Astrocyte of the cerebellum (primary cell): ENCODE results near the gene NCSTN.
"Not testable (repeated sequence)": the region's sequence is repeated elsewhere in the genome, so short reads cannot be mapped to it uniquely, and the experiment has no call there.

Experiments
- DNase-seq: peaks from one replicate; pipeline ENCODE4 v3.0.0-alpha.2; 2011; ENCODE audit warnings: low read depth
- H3K4me3 ChIP-seq: 2 replicates; pipeline ENCODE4 v1.5.1; 2011; ENCODE audit warnings: mild to moderate bottlenecking, low read depth, low read length, moderate library complexity
- in situ Hi-C: cut with HindIII; loops from 2 replicates; pipeline ENCODE4 v1.10.0; 2017; ENCODE audit warnings: low sequenced_read_pairs
- TF ChIP-seq, protein P1 (sequence below): IDR thresholded peaks from 2 replicates; pipeline ENCODE4 v1.5.1; 2012; ENCODE audit warnings: low read length, low read depth, moderate library complexity, mild to moderate bottlenecking; ENCODE audit errors: missing control alignments

Gene NCSTN

DNA sequence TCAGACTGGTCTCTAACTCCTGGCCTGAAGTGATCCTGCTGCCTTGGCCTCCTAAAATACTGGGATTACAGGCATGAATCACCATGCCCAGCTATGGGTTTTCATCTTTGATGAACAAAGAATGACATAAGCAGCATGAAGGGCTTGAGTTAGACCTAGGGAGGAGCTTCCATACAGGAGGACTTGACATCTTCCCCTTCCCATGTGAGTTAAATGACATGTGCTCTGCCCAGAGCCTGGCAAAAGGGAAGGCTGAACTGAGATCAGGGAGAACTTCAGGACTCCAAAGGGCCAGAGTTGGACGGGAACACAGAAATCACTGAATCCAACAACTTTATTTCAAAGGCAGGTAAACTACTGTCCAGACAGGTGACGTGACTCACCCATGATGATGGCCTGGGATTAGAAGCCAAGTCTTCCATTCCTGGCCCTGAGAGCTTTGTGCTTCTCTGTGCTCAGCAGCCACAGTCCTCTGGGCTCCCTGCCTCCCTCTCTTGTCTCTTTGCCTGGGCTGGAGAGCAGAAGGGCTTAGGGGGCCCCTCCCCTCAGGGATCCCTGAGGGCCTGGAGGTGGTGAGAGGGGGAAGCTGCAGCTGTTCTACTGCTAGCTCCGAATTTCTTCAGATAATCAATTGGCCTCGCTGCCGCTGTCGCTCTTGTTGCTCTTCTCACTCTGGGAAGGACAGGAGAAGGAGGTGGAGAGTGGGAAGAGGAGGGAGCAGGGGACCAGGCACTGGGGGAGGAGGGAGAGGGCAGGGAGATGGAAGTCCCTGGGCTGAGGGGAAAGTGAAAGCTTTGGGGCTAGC lies 31.3 kb downstream of the NCSTN start:
- TF ChIP-seq, protein P1, sequence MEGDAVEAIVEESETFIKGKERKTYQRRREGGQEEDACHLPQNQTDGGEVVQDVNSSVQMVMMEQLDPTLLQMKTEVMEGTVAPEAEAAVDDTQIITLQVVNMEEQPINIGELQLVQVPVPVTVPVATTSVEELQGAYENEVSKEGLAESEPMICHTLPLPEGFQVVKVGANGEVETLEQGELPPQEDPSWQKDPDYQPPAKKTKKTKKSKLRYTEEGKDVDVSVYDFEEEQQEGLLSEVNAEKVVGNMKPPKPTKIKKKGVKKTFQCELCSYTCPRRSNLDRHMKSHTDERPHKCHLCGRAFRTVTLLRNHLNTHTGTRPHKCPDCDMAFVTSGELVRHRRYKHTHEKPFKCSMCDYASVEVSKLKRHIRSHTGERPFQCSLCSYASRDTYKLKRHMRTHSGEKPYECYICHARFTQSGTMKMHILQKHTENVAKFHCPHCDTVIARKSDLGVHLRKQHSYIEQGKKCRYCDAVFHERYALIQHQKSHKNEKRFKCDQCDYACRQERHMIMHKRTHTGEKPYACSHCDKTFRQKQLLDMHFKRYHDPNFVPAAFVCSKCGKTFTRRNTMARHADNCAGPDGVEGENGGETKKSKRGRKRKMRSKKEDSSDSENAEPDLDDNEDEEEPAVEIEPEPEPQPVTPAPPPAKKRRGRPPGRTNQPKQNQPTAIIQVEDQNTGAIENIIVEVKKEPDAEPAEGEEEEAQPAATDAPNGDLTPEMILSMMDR, result no peak
- DNase-seq, result no peak
- in situ Hi-C loops, result no loop called here
- no peak overlapping the region for H3K4me3 ChIP-seq

DNA sequence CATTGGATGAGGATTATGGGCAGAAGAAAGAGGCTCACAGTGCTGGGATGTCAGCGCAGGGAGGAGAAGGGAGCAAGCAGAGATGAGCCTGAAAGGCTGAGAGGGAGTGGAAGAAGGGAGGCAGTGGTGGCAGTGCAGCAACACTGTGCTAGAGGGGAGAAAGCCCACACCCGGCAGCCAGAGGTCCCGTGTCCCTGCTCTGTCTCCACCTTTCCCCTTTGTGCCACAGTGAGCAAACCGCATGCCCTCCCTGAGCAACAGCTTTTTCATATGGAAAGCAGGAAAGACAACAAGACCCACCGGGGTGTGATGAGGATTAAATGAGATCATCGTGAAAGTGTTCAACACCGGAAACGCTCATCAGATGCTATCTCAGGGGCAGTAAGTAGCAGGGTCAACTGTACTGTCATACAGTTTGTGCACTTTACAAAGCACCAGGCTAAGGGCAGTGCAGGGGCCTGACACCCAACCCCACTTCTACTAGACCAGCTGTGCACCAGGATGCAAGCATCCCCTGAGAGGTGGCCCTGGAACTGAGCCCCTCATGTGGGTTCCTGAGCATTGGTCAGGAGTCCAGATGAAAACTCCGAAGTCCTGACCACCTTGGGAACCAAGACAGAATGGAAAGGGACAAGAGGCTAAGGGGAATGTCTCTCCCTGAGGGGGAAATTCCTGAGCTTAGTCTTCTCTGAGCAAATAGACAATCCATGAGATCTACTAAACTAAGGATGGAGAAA lies 32.8 kb downstream of the NCSTN start:
- in situ Hi-C loops, result no loop called here
- H3K4me3 ChIP-seq, result no peak overlapping the region
- no peak for DNase-seq
- TF ChIP-seq, protein P1, result no peak

DNA sequence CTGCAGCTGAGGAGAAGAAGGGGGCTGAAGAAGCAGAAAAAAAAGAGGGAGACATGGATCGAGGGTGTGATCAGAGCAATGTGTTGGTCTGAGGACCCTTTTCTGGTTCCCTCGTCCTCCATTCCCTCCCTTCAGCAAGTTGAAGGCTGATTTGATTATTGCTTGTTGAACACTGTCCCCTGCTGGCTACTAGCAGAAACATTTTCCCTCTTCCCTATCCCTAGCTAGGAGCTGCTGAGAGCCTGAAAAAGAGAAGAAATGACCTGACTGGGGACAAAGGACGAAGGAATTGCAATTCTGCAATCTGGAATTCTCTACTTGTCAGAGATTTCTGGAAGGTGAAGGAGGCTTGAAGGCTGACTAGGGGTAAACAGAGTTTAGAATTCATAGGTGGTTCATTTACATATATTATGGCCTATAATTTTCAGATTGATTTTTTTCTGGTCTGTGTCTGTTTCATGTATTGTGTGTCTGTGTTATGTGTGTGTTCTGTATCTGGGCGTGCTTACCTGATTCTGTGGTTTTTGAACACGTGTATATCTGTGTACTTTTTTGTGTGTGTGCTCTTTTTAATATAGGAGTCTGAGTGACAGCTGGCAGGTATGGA lies 33.4 kb downstream of the NCSTN start:
- H3K4me3 ChIP-seq, result no peak overlapping the region
- in situ Hi-C loops, result no loop called here
- peak; percentile 45 for DNase-seq
- TF ChIP-seq, protein P1, result peak; percentile 98

DNA sequence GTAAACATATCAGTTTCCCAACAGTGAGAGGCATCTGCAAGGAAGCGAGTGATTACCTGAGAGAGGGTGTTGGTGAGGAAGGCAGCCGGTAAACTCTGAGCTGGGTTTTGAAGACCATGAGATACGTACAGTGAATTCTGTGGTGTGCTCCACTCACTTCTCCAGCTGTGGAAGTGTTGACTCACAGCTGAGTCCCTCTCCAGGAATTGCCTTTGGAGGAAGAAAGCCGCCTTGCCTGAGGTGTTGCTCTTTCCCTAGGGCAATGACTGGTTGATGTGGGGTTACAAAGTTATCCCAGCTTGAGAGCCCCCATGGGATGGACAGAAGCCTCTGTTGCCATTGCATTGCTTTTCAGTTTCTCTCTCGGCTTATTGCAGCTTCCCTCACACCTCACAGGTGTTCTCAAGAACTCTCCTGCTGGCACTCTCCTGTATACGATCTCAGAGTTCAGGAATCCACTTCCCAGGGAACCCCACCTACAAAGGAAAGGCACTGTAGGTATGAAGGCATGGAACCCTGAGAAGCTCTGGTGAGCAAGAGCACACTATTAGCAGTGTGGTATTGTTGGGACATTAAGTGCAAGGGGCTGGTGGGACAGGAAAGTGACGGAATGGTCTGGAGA lies 34.5 kb downstream of the NCSTN start:
- no peak for DNase-seq

DNA sequence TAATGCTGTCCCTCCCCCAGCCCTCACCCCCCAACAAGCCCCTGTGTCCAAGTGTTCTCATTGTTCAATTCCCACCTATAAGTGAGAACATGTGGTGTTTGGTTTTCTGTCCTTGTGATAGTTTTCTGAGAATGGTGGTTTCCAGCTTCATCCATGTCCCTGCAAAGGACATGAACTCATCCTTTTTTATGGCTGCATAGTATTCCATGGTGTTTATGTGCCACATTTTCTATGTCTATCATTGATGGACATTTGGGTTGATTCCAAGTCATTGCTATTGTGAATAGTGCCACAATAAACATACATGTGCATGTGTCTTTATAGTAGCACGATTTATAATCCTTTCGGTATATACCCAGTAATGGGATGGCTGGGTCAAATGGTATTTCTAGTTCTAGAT lies 41.6 kb downstream of the NCSTN start:
- H3K4me3 ChIP-seq, in situ Hi-C loops, DNase-seq: not testable (repeated sequence)

More for the DNA sequence above, 34.5 kb downstream of the NCSTN start:
- TF ChIP-seq, protein P1, result no peak
- in situ Hi-C loops, result no loop called here
- H3K4me3 ChIP-seq, result no peak overlapping the region

DNA sequence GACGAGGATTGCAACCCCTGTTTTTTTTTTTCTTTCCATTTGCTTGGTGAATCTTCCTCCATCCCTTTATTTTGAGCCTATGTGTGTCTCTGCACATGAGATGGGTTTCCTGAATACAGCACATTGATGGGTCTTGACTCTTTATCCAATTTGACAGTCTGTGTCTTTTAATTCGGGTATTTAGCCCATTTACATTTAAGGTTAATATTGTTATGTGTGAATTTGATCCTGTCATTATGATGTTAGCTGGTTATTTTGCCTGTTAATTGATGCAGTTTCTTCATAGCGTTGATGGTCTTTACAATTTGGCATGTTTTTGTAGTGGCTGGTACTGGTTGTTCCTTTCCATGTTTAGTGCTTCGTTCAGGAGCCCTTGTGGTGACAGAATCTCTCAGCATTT lies 45.2 kb downstream of the NCSTN start:
- DNase-seq, H3K4me3 ChIP-seq, in situ Hi-C loops: not testable (repeated sequence)

DNA sequence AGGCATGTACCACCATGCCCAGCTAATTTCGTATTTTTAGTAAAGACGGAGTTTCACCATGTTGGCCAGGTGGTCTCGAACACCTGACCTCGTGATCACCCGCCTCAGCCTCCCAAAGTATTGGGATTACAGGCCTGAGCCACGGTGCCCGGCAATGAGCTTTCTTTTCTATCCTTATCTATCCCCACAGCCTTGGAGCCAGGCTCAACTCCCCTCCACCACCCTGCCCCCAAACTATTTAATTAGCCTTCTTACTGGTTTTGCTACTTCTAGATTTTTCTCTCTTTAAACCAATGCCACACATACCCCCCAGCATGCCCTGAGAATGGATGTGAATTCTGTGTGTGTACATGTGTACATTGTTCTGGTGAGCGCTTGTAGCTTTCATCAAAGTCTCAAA lies 51.5 kb downstream of the NCSTN start:
- no peak overlapping the region for H3K4me3 ChIP-seq
- TF ChIP-seq, protein P1, result no peak
- in situ Hi-C loops, result no loop called here
- no peak for DNase-seq
